GM19099 (cell line): ENCODE measurements around the gene IKZF1.

Experiments used
- POLR2A ChIP-seq: IDR thresholded peaks from 3 replicates; pipeline ENCODE4 v1.6.1; 2011; ENCODE audit warnings: low read depth; ENCODE audit not compliant: insufficient read length; ENCODE audit errors: extremely low read depth

Gene IKZF1

GRCh38 chr7:50332241-50333165 is 28.0 kb downstream of the IKZF1 start:
- TF ChIP-seq POLR2A, result no peak

- no peak for TF ChIP-seq POLR2A
These were observed 28.7 kb downstream of the IKZF1 start for GRCh38 chr7:50333221-50333651.

- TF ChIP-seq POLR2A, result no peak
These were observed 30.0 kb downstream of the IKZF1 start for GRCh38 chr7:50334341-50334994.

- no peak for TF ChIP-seq POLR2A
These were observed 30.8 kb downstream of the IKZF1 start for GRCh38 chr7:50335230-50335794.

- TF ChIP-seq POLR2A, result no peak
These were observed 31.6 kb downstream of the IKZF1 start for GRCh38 chr7:50335795-50336754.

- no peak for TF ChIP-seq POLR2A
These were observed 32.6 kb downstream of the IKZF1 start for GRCh38 chr7:50336894-50337703.

GRCh38 chr7:50339990-50340500 is 35.5 kb downstream of the IKZF1 start:
- no peak for TF ChIP-seq POLR2A

GRCh38 chr7:50341724-50342123 is 37.2 kb downstream of the IKZF1 start:
- no peak for TF ChIP-seq POLR2A

GRCh38 chr7:50342616-50343114 is 38.1 kb downstream of the IKZF1 start:
- no peak for TF ChIP-seq POLR2A

GRCh38 chr7:50346545-50347497 is 42.3 kb downstream of the IKZF1 start:
- TF ChIP-seq POLR2A, result no peak

GRCh38 chr7:50347693-50348092 is 43.2 kb downstream of the IKZF1 start:
- no peak for TF ChIP-seq POLR2A

- TF ChIP-seq POLR2A, result no peak
These were observed 44.1 kb downstream of the IKZF1 start for GRCh38 chr7:50348469-50349162.
